ENCODE data around the gene MAPK1. TPM values are rescaled to one million over a fixed set of nuclear protein-coding genes. Genes with fewer than 3 reads are reported as not detected.

The MAPK1 gene
- total RNA-seq, 1 donor from 2014 or later: 149 TPM

DNA sequence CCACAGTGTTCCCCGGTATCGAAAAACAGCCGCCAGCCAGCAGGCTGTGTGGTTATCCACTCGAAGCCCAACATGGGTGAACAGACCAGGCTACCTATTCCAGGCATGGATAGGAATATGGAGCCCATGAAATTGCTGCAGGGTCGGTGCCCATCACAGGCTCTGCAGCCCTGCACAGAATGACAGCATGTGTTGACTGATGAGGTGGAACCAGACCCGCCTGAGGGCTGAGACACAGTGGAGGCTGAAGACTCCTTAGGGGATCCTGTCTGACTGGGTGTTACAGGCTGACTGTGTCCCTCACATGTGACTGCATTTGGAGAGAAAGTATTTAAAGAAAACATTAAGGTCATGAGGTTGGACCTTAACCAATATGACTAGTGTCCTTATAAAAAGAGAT, 125.7 kb downstream of the MAPK1 start:
- Mint-ChIP-seq H3K27ac (no peak overlapping the region), H3K36me3 (ENCODE audit: low read depth) (no peaks in the 10 kb centered on the region), H3K4me3 (no peak overlapping the region), H3K4me1 (peaks cover 8% of the 10 kb centered on the region), H3K27me3 (no peaks in the 10 kb centered on the region), H3K9me3 (no peaks in the 10 kb centered on the region)
- CTCF ChIA-PET: no interaction called here
- POLR2A ChIA-PET: no interaction called here
- TF ChIP-seq, protein P1, sequence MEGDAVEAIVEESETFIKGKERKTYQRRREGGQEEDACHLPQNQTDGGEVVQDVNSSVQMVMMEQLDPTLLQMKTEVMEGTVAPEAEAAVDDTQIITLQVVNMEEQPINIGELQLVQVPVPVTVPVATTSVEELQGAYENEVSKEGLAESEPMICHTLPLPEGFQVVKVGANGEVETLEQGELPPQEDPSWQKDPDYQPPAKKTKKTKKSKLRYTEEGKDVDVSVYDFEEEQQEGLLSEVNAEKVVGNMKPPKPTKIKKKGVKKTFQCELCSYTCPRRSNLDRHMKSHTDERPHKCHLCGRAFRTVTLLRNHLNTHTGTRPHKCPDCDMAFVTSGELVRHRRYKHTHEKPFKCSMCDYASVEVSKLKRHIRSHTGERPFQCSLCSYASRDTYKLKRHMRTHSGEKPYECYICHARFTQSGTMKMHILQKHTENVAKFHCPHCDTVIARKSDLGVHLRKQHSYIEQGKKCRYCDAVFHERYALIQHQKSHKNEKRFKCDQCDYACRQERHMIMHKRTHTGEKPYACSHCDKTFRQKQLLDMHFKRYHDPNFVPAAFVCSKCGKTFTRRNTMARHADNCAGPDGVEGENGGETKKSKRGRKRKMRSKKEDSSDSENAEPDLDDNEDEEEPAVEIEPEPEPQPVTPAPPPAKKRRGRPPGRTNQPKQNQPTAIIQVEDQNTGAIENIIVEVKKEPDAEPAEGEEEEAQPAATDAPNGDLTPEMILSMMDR (IDR thresholded peaks at IDR 0.05): no peak
- intact Hi-C loops (cut with micrococcal nuclease): no loop called here
- DNase-seq (no peak), ATAC-seq (ENCODE audit: low read depth) (no peak)

DNA sequence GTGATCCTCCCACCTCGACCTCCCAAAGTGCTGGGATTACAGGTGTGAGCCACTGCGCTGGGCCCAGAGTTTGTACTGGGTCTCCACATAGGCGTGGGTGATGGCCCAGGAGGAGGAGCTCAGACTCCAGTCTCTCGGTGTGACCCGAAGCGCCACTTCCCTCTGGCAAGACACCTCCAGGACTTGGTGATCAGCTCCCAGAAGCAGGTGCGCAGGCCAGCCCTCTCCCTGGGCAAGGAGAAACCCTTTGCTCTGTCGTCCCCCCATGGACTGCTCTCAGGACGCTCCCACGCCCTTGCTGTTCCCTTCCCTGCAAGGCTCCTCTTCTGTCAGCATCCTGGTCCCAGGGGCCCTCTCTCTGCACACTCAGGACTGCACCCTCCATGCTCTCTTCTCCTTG, 126.4 kb downstream of the MAPK1 start:
- Mint-ChIP-seq H3K27me3 (no peaks in the 10 kb centered on the region), H3K27ac (no peak overlapping the region), H3K4me3 (no peak overlapping the region), H3K4me1 (peaks cover 8% of the 10 kb centered on the region), H3K36me3 (ENCODE audit: low read depth) (no peaks in the 10 kb centered on the region), H3K9me3 (no peaks in the 10 kb centered on the region)
- TF ChIP-seq, protein P1 (IDR thresholded peaks at IDR 0.05): no peak
- intact Hi-C loops (cut with micrococcal nuclease): no loop called here
- ChIA-PET CTCF (no interaction called here), POLR2A (no interaction called here)
- ATAC-seq (ENCODE audit: low read depth) (no peak), DNase-seq (no peak)

DNA sequence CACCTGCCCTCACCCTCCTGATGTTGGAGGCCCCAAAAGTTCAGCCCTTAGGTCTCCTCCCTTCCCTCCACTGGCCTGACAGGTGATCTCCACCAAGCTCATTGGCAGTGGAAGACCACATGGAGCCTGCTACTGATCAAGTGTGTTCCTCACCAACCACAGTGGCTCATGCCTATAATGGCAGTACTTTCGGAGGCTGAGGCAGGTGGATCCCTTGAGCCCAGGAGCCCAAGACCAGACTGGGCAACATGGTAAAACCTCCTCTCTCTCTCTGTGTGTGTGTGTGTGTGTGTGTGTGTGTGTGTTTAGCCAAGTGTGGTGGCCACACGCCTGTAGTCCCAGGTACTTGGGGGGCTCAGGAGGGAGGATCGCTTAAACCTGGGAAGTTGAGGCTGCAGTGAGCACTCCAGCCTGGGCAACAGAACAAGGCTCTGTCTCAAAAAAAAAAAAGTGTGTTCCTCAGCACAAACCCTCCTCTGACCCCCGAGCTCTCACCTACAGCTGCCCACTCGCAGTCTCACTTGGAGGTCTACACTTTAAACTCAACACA, 127.5 kb downstream of the MAPK1 start:
- POLR2A ChIA-PET: no interaction called here
- Mint-ChIP-seq H3K4me3 (no peak overlapping the region), H3K27ac (no peak overlapping the region), H3K36me3 (ENCODE audit: low read depth) (peaks cover 2% of the 10 kb centered on the region), H3K27me3 (no peaks in the 10 kb centered on the region), H3K4me1 (peaks cover 12% of the 10 kb centered on the region), H3K9me3 (no peaks in the 10 kb centered on the region)
- no peak for DNase-seq
- CTCF ChIA-PET: no interaction called here
- intact Hi-C loops (cut with micrococcal nuclease): no loop called here
- ATAC-seq (ENCODE audit: low read depth): no peak
- TF ChIP-seq, protein P1 (IDR thresholded peaks at IDR 0.05): no peak

DNA sequence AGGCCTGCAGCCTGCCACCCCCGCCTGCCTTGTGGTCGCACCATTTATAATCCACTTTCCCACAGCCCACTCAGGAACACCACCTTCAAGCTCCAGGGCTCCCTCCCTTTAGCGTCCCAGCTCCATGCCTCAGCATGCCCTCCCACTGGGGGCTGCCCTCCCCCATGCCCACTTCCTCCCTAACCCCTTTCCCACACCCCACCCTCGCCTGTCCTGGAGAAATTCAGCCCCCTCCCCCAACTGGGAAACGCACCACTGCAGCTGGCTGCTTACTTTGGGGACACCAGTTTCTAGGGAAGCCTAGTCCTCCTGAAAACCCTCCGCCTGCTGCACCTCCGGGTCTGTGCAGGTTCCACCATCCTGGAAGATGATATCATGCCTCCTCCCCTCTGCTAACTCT, 128.5 kb downstream of the MAPK1 start:
- Mint-ChIP-seq H3K4me3 (no peak overlapping the region), H3K27me3 (no peaks in the 10 kb centered on the region), H3K4me1 (peaks cover 21% of the 10 kb centered on the region), H3K27ac (no peak overlapping the region), H3K9me3 (no peaks in the 10 kb centered on the region), H3K36me3 (ENCODE audit: low read depth) (peaks cover 2% of the 10 kb centered on the region)
- ATAC-seq (ENCODE audit: low read depth) (no peak), DNase-seq (no peak)
- intact Hi-C loops (cut with micrococcal nuclease): no loop called here
- ChIA-PET POLR2A (no interaction called here), CTCF (no interaction called here)
- TF ChIP-seq, protein P1 (IDR thresholded peaks at IDR 0.05): no peak

DNA sequence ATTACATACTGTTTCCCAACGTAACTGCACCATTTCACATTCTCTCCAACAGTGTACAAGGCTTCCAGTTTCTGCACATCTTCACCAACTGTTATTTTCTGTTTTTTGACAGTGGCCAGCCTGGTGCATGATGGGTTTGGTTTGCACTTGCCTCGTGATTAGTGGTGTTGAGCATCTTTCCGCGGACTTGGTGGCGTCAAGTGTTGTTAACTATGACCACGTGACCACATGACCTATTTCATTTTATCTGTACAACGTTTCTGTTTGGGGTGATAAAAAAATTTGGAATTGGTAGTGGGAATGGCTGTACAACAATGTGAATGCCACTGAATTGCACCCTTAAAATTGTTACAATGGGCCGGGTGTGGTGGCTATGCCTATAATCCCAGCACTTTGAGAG, 129.4 kb downstream of the MAPK1 start:
- CTCF ChIA-PET: no interaction called here
- H3K9me3 Mint-ChIP-seq: no peaks in the 10 kb centered on the region
- no peak for ATAC-seq (ENCODE audit: low read depth)
- TF ChIP-seq, protein P1 (IDR thresholded peaks at IDR 0.05): no peak
- H3K4me1 Mint-ChIP-seq: peaks cover 26% of the 10 kb centered on the region
- POLR2A ChIA-PET: no interaction called here
- peaks cover 2% of the 10 kb centered on the region for H3K36me3 Mint-ChIP-seq (ENCODE audit: low read depth)
- H3K27ac Mint-ChIP-seq: no peak overlapping the region
- DNase-seq: no peak
- intact Hi-C loops (cut with micrococcal nuclease): no loop called here
- no peak overlapping the region for H3K4me3 Mint-ChIP-seq
- no peaks in the 10 kb centered on the region for H3K27me3 Mint-ChIP-seq
